Stimulated activated CD8-positive, alpha-beta memory T cell treated with anti-CD3 and anti-CD28 coated beads, Interleukin-7, amount 100 ng/mL, for 4 hours (primary cell): ENCODE results near the gene USP8.
"Not testable (repeated sequence)": the region's sequence is repeated elsewhere in the genome, so short reads cannot be mapped to it uniquely, and the experiment has no call there.

Source experiments
- DNase-seq, 2 donors: peaks; one replicate each; pipeline ENCODE4 v3.0.0-alpha.2; 2020; ENCODE audit warnings: low read depth in 2 of 2

The USP8 gene

GRCh38 chr15:50424066-50424890 lies at the start of gene USP8:
Gene USP8, plus strand, starts transcription at chr15:50424405. Its CDS starts 14,669 bp downstream, at chr15:50439074.
- peak; percentile 83 to 90 for DNase-seq

DNA sequence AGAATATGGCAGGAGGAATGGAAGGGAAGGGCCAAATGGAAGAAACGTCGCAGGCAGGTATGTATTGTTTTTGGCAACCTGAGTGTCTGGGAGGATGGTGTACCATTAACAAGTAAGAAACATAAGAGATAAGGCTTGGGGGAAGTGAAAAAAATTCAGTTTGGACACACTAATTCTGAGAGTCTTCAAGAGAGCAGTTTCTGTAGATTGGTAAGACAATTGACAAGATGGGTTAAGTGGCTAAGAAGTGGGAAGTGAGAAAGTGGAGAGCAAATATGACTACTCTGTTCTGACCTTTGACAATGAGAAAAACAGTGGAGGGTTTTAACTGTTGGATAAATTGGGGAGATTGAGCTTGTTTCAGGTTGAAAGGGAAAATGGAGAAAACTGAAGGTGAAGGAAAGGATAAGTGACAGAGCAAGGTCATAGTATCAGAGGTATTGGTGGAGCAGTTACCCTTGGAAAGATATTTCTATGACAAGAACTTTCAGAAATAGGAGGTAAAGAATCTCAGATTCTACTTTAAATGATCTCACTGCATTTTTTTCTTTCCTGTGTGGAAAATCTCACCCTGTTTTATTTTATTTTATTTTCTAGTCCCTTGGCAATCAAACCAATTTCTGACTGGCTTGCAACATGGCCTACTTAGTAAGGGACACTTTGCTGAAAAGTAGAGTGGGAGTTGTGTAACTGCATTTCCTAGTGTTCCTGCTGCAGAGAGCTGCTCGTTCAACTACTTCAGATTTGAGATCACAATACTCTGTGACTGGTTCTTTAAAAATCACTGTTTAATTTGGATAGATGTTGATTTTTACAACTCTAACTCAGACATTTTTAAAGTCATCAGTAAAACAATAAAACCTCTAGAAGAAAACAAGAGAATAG lies 46.1 kb upstream of the USP8 start:
- DNase-seq: no peak

DNA sequence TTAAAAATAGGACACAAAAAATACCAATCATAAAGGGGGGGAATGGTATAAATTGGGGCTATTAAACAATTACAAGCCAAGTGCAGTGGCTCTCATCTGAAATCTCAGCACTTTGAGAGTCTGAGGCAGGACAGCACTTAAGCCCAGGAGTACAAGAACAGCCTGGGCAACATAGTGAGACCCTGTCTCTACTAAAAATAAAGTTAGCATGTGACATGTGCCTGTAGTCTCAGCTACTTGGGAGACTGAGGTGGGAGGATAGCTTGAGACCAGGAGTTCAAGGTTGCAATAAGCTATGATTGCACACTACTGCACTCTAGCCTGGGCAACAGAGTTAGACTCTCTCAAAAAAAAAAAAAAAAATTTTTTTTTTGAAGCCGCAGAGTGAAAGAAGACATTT lies 45.4 kb upstream of the USP8 start:
- no peak for DNase-seq

GRCh38 chr15:50379413-50379812 lies 44.8 kb upstream of the USP8 start:
- not testable (repeated sequence) for DNase-seq

DNA sequence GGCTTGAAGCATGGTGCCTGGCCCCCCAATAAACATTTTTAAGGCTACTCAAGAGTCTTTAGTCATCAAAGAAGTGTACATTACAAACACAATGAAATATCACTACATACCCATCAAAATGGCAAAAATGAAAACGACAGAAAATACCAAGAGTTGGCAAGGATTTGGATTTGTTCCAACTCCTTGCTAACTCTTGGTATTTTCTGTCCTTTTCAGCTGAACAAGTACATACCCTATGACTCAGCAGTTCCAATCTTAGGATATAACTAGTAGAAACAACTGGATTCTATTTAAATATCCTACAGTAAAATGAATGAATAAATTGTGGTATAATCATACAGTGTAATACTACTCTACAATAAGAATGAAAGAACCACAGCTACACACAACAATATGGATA lies 44.1 kb upstream of the USP8 start:
- no peak for DNase-seq

- no peak for DNase-seq
These were observed 42.8 kb upstream of the USP8 start for GRCh38 chr15:50381438-50381837.

DNA sequence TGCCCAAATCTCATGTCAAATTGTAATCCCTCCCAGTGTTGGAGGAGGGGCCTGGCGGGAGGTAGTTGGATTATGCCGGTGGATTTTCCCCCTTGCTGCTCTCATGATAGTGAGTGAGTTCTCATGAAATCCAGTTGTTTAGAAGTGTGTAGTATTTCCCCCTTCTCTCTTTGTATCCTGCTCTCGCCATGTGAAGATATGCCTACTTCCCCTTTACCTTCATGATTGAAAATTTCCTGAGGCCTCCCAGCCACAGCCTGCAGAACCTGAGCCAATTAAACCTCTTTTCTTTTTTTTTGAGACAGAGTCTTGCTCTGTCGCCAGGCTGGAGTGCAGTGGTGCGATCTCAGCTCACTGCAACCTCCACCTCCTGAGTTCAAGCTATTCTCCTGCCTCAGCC lies 41.8 kb upstream of the USP8 start:
- not testable (repeated sequence) for DNase-seq

DNA sequence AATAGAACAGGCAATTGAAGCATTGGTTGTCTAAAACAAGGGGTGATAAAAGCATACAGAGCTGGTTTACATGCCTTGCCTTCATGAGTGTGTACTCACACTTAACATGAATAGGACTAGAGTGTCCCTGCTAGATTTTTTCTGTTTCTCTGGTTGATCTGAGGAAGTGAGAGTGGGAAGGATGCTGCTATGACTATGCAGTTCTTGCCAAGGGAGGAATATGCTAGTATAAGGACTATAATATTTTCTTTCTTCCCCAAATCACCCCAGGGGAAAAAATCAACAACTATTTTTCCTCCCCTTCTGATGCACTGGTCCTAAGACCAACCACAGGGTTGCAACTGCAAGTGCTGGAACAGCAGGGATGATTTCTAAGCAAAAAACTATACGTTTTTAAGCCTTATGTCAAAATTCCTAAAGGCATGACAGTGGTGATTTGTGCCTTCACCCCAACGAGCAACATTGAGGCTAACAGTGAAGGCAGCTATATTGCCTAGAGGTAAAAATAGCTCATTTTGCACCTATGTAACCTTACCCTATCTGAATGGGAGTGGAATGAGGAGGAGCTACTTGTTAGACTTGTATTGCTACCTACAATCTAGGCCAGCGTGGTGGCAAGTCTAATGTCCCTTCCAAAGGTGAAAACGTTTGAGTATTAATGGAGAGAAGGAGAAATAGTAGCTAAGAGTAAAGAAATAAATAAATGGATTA lies 33.5 kb upstream of the USP8 start:
- DNase-seq: no peak

DNA sequence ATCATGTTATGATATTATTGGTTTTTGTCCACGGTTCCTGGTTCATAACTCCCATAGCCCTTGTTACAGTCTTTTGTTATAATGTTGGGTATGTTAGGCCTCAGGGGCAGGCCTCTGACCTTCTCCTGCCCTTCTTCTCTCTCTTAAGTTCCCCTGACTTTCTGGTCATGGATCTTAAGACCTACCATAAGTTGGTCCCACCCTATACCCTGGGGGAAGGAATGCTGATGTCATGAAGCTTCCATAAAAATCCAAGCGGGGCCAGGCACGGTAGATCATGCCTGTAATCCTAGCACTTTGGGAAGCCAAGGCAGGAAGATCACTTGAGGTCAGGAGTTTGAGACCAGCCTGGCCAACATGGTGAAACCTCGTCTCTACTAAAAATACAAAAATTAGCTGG lies 32.6 kb upstream of the USP8 start:
- DNase-seq: not testable (repeated sequence)

GRCh38 chr15:50411870-50412269 lies 12.3 kb upstream of the USP8 start:
- DNase-seq: no peak

DNA sequence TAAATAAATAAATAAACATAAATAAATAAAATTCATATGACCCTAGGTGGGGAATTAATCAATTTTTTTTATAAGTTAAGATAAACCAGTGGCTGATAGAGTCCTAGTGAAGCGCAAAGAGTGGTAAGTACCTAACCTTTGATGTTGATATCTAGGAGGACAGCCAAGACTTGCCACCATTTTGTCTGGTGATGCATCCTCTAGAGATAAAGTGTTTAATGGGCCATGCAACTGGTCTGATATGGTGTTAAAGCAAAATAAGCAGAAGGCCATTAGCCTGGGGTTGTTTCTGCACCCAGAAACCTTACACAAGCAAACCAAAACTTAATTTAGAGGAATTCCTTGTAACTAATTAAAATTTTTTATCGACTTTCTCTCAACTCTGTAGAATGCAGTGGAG lies 9.6 kb upstream of the USP8 start:
- no peak for DNase-seq

GRCh38 chr15:50415752-50416404 lies 8.3 kb upstream of the USP8 start:
- DNase-seq: no peak

DNA sequence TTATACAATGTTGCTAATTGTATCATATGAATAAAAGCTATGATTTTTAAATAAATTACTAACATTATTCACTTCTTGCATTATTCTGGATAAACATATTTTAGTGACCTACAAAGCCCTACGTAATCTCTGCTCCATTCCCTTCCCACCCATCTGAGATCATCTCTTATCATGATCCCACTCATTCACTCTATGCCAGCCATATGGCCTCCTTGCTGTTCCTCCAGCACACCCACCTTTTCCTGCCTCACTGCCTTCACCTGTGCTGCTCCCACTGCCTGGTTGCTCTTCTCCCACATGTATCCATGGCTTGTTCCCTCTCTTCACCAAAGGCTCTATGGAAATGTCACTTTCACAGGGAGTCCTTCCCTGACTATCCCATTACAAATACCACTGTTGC lies 7.3 kb upstream of the USP8 start:
- no peak for DNase-seq

DNA sequence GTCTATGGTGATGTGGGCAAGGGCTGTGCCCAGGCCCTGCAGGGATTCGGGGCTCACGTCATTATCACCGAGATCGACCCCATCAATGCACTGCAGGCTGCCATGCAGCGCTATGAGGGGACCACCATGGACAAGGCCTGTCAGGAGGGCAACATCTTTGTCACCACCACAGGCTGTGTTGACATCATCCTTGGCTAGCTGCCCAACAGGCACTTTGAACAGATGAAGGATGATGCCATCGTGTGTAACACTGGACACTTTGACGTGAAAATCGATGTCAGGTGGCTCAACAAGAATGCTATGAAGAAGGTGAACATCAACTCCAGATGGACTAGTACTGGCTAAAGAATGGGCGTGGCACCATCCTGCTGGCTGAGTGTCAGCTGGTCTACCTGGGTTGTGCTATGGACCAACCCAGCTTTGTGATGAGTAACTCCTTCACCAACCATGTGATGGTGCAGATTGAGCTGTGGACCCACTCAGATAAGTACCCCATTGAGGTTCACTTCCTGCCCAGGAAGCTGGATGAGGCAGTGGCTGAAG lies 6.1 kb upstream of the USP8 start:
- DNase-seq: no peak

GRCh38 chr15:50425219-50425618 lies 1.0 kb downstream of the USP8 start:
- no peak for DNase-seq

- DNase-seq: not testable (repeated sequence)
These were observed 1.6 kb downstream of the USP8 start for GRCh38 chr15:50425678-50426246.

DNA sequence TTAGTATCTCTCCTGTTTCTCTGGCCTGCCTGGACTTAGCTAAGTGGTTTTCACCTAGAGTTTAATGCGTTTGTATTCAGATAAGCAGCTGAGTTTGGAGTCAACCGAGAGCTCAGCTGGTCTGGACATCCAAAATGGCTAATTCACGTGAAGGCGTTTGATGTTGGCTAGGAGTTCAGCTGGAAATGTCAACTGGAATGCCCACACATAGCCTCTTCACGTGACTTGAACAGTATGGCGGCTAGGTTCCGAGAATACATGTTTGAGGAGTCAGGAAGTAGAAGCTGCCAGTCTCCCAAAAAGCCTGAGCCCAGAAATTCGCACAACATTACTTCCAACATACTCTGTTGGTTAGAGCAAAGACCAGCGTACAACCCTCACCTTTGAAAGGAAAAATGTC lies 2.2 kb downstream of the USP8 start:
- DNase-seq: no peak

DNA sequence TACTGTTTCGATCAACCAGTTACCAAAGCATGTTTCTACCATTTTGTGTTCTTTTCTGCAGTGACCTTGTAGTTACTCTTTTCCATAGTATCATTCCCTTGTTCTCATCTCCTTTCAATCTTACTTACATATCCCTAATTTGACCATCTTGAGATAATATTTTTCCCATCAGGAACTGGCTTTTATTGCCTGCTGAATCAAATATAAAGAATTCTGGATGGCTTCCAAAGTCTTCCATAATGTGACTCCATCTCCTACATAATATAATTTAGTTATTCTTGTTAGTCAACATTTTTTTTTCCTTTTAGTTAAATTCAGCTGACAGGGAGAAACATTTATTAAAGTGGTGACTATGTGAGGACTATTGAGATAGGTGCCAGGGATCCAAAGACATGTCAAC lies 7.0 kb downstream of the USP8 start:
- no peak for DNase-seq

- no peak for DNase-seq
These were observed 8.0 kb downstream of the USP8 start for GRCh38 chr15:50432230-50432629.

GRCh38 chr15:50435772-50436171 lies 11.6 kb downstream of the USP8 start:
- no peak for DNase-seq

GRCh38 chr15:50438251-50438650 lies 14.0 kb downstream of the USP8 start:
- no peak for DNase-seq
